ENCODE data around the gene ADAP1. TPM values are rescaled to one million over a fixed set of nuclear protein-coding genes. Genes with fewer than 3 reads are reported as not detected.
A peak's percentile ranks its signal among the peaks of the same experiment; 100 is the strongest.

The ADAP1 gene
- total and polyA plus RNA-seq, 2 of the 8 experiments (the other 6 are each of a cell fraction or from before 2014, with no cell fraction given), result 5.8 to 6.1 TPM

DNA sequence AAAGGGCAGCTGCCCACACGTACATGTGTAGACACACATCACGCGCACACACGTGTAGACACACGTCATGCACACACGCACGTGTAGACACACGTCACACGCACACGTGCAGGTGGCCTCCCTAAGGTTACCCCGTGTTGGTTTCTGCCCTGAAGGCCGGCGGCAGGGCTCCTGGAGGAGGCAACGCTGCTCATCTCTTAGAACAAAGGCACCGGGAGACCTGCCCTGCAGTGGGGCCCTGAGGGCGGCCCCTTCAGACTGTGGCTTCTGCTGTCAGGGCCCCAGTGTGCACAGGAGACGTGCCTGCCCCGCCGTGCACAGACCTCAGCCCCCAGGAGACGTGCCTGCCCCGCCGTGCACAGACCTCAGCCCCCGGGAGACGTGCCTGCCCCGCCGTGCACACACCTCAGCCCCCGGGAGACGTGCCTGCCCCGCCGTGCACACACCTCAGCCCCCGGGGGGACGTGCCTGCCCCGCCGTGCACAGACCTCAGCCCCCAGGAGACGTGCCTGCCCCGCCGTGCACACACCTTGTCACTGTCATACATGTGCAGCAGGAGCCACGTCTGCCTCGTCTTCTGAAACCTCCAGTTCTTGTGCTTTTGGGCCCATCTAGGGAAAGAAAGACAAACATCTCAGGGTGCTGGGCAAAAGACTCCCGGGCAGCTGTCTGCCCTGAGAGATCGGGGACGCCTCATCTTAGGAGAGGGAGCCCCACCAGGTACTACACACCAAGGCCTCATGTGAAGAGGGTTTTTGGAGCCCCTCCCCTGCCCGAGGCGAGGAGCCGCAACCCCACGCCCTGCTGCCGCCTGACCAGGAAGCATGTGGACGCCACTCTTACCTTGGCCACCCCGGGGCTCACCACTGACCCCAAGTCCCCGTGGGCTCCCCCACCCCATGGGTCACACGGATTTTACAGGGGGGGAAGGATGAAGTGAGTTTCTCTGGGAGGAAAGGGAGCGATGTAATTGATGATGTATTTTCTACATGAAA, 45.8 kb upstream of the ADAP1 start:
- H3K79me1 ChIP-seq (ENCODE audit: low read depth, low read length), result no peaks in the 10 kb centered on the region
- DNase-seq (ENCODE audit: low read depth in 1 of 2, low spot score in 2 of 2) (no peak), FAIRE-seq (no peak)
- H3K27me3 ChIP-seq (replicated peaks in 1 of 4; ENCODE audit: control insufficient read depth in 3 of 4, extremely low read depth in 1 of 4, insufficient read depth in 3 of 4, low read length in 3 of 4), result no peaks in the 10 kb centered on the region
- no peak overlapping the region for H4K5ac ChIP-seq (ENCODE audit: insufficient read length, low read depth, low read length)
- H3K27ac ChIP-seq (ENCODE audit: low read depth, low read length), result no peak overlapping the region
- no peaks in the 10 kb centered on the region for H3K23me2 ChIP-seq (ENCODE audit: low read depth, low read length)
- no peak overlapping the region for H2AFZ ChIP-seq (ENCODE audit: low read length)
- H3K56ac ChIP-seq (replicated peaks; ENCODE audit: insufficient read length, low read depth, low read length), result no peak overlapping the region
- ChIA-PET POLR2A (ENCODE audit: partially characterized antibody) (interaction anchor here (1.0 to 1.2 kb wide), 2 partner anchors 54 to 65 kb away, joined by 3 read pairs; no protein-coding TSS in a partner anchor), CTCF (ENCODE audit: partially characterized antibody) (interaction anchor here (0.9 to 10.0 kb wide), 3 partner anchors 22 to 66 kb away, joined by 3 to 143 read pairs (median 4); no protein-coding TSS in a partner anchor)
- H3K79me2 ChIP-seq (ENCODE audit: control insufficient read depth in 1 of 2, insufficient read depth in 2 of 2, low read length in 2 of 2), result no peaks in the 10 kb centered on the region
- peaks cover 0 to 2% of the 10 kb centered on the region in 2 experiments for H4K20me1 ChIP-seq (replicated peaks in 1 of 2; ENCODE audit: control insufficient read depth in 1 of 2, insufficient read depth in 2 of 2, low read length in 2 of 2)
- H4K91ac ChIP-seq (replicated peaks; ENCODE audit: insufficient read length, low read length), result no peak overlapping the region
- no peak overlapping the region for H2BK20ac ChIP-seq (ENCODE audit: low read length)
- 94% methylated on average over 24 of the region's 52 CpGs; no CpG with 5 or more reads in 1 of the 2 experiments for WGBS, 2 experiments (ENCODE audit: extremely low coverage in 1 of 2, insufficient coverage in 1 of 2, insufficient read length in 1 of 2, insufficient replicate concordance in 2 of 2, low coverage in 1 of 2, low lambda C conversion rate in 2 of 2, missing lambda C conversion rate in 1 of 2)
- H3K14ac ChIP-seq (ENCODE audit: insufficient read length), result no peak overlapping the region
- no peak overlapping the region for H3K4me3 ChIP-seq (ENCODE audit: extremely low read depth in 1 of 4, insufficient read depth in 2 of 4, low read depth in 3 of 4, low read length in 4 of 4)
- no peaks in the 10 kb centered on the region for H3K36me3 ChIP-seq (ENCODE audit: control insufficient read depth in 2 of 4, insufficient read depth in 4 of 4, low read length in 3 of 4)
- H3K4ac ChIP-seq (replicated peaks; ENCODE audit: insufficient read length, low read depth, low read length), result no peak overlapping the region
- H2BK5ac ChIP-seq (ENCODE audit: low read depth, low read length), result no peak overlapping the region
- H4K8ac ChIP-seq (ENCODE audit: extremely low read depth, insufficient read depth, low read length), result peak overlapping the region; percentile 51; the same call in 1 of the 2 replicates
- H3K18ac ChIP-seq (ENCODE audit: extremely low read depth, low read length), result no peak overlapping the region
- no peak overlapping the region for H2BK15ac ChIP-seq (ENCODE audit: low read length)
- TF ChIP-seq RXRA (IDR thresholded peaks at IDR 0.05; ENCODE audit: insufficient read depth, low read depth, low read length), result no peak
- TF ChIP-seq, protein P1, sequence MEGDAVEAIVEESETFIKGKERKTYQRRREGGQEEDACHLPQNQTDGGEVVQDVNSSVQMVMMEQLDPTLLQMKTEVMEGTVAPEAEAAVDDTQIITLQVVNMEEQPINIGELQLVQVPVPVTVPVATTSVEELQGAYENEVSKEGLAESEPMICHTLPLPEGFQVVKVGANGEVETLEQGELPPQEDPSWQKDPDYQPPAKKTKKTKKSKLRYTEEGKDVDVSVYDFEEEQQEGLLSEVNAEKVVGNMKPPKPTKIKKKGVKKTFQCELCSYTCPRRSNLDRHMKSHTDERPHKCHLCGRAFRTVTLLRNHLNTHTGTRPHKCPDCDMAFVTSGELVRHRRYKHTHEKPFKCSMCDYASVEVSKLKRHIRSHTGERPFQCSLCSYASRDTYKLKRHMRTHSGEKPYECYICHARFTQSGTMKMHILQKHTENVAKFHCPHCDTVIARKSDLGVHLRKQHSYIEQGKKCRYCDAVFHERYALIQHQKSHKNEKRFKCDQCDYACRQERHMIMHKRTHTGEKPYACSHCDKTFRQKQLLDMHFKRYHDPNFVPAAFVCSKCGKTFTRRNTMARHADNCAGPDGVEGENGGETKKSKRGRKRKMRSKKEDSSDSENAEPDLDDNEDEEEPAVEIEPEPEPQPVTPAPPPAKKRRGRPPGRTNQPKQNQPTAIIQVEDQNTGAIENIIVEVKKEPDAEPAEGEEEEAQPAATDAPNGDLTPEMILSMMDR (IDR thresholded peaks at IDR 0.05; ENCODE audit: control extremely low read depth in 1 of 3, insufficient read depth in 1 of 3, low read depth in 1 of 3, low read length in 3 of 3), result no peak
- TF ChIP-seq JUN (IDR thresholded peaks at IDR 0.05; ENCODE audit: low read depth, low read length), result no peak
- no peaks in the 10 kb centered on the region for H3K9me3 ChIP-seq (ENCODE audit: insufficient read depth in 2 of 2, low read depth in 1 of 2, low read length in 1 of 2)
- H2AK5ac ChIP-seq (ENCODE audit: low read depth, low read length), result peak overlapping the region; percentile 56; the same call in 1 of the 2 replicates
- no peak overlapping the region for H3K9ac ChIP-seq (replicated peaks in 1 of 4; ENCODE audit: extremely low read depth in 1 of 4, low read depth in 3 of 4, low read length in 3 of 4)
- H2BK120ac ChIP-seq (replicated peaks; ENCODE audit: low read depth, low read length), result no peak overlapping the region
- peaks cover 0 to 3% (median 2%) of the 10 kb centered on the region in 4 experiments; a peak in 4 of 7 replicates for H3K4me1 ChIP-seq (replicated peaks in 1 of 4; ENCODE audit: control insufficient read depth in 3 of 4, insufficient read depth in 4 of 4, low read length in 3 of 4)
- no peak overlapping the region for H3K4me2 ChIP-seq (ENCODE audit: insufficient read depth in 1 of 2, low read depth in 2 of 2, low read length in 2 of 2)
- H3K23ac ChIP-seq (ENCODE audit: insufficient read length), result no peak overlapping the region
- no peak overlapping the region; the same call in 1 of the 2 replicates for H2BK12ac ChIP-seq (ENCODE audit: low read depth, low read length)
